ENCODE results near the gene GLE1.
"Not testable (repeated sequence)": the region's sequence is repeated elsewhere in the genome, so short reads cannot be mapped to it uniquely, and the experiment has no call there.

The GLE1 gene

GRCh38 chr9:128552744-128553440 lies 48.4 kb downstream of the GLE1 start:
- DNase-seq = peak; percentile 32

GRCh38 chr9:128553728-128554127 lies 49.2 kb downstream of the GLE1 start:
- no peak for DNase-seq

GRCh38 chr9:128554155-128554862 lies 49.8 kb downstream of the GLE1 start:
- DNase-seq = no peak

GRCh38 chr9:128555180-128555721 lies 50.7 kb downstream of the GLE1 start:
- DNase-seq = no peak

GRCh38 chr9:128556276-128556675 lies 51.8 kb downstream of the GLE1 start:
- no peak for DNase-seq

GRCh38 chr9:128556926-128557634 lies 52.6 kb downstream of the GLE1 start:
- no peak for DNase-seq

- no peak for DNase-seq
Observed at GRCh38 chr9:128558431-128559310, 54.2 kb downstream of the GLE1 start.

- DNase-seq = no peak
Observed at GRCh38 chr9:128565578-128565977, 61.1 kb downstream of the GLE1 start.

GRCh38 chr9:128568470-128569078 lies 64.1 kb downstream of the GLE1 start:
- no peak for DNase-seq

- DNase-seq = no peak
Observed at GRCh38 chr9:128575469-128575868, 71.0 kb downstream of the GLE1 start.

- no peak for DNase-seq
Observed at GRCh38 chr9:128575916-128576315, 71.4 kb downstream of the GLE1 start.

- no peak for DNase-seq
Observed at GRCh38 chr9:128577206-128577605, 72.7 kb downstream of the GLE1 start.

GRCh38 chr9:128579194-128579593 lies 74.7 kb downstream of the GLE1 start:
- no peak for DNase-seq

GRCh38 chr9:128580731-128581130 lies 76.2 kb downstream of the GLE1 start:
- DNase-seq = no peak

GRCh38 chr9:128585155-128585554 lies 80.6 kb downstream of the GLE1 start:
- DNase-seq = not testable (repeated sequence)

GRCh38 chr9:128586934-128587333 lies 82.4 kb downstream of the GLE1 start:
- DNase-seq = not testable (repeated sequence)

GRCh38 chr9:128587453-128587852 lies 82.9 kb downstream of the GLE1 start:
- DNase-seq = no peak

- no peak for DNase-seq
Observed at GRCh38 chr9:128588581-128589233, 84.2 kb downstream of the GLE1 start.

Measured in NCI-H748 treated with DMSO at 0.1 percent for 48 hours (cell line).